Fibroblast of skin of left biceps (primary cell): ENCODE measurements around the gene RBM19.
"Not testable (repeated sequence)": the region's sequence is repeated elsewhere in the genome, so short reads cannot be mapped to it uniquely, and the experiment has no call there.

Experiments
- DNase-seq, 2 experiments: peaks; one replicate each; pipeline ENCODE4 v3.0.0-alpha.2; 2013; ENCODE audit warnings: low read depth in 2 of 2

RBM19 gene, protein sequence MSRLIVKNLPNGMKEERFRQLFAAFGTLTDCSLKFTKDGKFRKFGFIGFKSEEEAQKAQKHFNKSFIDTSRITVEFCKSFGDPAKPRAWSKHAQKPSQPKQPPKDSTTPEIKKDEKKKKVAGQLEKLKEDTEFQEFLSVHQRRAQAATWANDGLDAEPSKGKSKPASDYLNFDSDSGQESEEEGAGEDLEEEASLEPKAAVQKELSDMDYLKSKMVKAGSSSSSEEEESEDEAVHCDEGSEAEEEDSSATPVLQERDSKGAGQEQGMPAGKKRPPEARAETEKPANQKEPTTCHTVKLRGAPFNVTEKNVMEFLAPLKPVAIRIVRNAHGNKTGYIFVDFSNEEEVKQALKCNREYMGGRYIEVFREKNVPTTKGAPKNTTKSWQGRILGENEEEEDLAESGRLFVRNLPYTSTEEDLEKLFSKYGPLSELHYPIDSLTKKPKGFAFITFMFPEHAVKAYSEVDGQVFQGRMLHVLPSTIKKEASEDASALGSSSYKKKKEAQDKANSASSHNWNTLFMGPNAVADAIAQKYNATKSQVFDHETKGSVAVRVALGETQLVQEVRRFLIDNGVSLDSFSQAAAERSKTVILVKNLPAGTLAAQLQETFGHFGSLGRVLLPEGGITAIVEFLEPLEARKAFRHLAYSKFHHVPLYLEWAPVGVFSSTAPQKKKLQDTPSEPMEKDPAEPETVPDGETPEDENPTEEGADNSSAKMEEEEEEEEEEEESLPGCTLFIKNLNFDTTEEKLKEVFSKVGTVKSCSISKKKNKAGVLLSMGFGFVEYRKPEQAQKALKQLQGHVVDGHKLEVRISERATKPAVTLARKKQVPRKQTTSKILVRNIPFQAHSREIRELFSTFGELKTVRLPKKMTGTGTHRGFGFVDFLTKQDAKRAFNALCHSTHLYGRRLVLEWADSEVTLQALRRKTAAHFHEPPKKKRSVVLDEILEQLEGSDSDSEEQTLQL

DNA sequence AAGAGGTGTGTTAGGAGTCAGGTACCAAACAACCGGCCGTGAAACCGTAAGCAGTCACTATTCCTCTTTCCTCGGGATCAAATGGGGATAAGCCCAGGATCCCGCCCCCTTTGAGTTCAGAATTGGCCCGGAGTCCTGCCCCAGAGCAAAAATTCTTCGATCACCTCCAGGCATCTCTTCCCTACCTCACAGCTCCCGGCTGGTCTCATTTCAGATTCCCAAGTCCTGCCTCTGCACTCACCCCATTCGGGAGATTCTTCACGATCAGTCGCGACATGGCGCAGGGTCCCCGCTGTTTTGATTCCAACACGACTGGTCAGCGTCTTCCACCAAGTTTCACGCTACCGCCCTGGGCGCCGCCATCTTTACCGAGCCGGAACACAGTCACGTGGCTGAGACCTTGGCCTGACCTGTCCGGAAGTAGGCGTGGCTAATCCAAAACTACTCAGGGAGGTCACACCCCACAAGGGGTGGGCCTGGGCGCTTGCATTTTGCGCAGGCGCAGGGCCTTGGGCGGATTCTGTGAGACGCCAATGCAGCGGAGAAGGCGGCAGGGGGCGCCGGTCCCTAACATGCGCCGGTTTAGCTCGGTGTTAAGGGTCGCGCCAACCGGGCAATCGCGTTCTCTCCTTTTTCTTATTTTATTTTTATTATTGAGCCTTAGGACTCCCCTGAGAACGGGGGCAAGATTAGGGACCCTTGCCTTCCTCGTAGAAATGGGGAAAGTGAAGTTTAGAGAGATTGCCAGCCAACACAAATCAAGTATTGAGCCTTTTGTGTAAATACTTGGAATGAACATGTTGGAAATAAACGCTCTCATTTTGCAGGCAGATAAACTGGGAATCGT is at the start of gene RBM19:
Gene RBM19 (minus strand): TSS at position 375 of the 847 bp plus-strand sequence. CDS start 98 bp downstream, at position 277.
- peak; percentile 94 for DNase-seq

DNA sequence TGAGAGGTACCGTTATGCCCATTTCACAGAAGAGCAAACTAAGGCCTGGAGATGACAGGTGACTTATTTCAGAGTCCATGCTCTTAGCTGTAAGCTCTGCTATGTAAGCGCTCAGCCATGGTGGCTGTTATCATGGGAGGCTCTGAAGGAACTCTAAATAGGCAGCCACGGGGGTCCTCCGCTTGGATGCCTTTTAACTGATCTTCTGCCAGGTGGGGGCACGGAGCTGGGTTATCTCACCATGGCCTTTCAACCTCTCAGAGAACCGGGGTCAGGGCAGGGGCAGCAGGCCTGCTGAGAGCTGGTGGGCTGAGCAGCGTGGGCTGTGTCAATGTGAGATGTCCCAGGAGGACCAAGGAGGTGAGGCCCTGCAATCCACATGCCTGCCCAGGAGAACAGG is 49.7 kb upstream of the RBM19 start:
- no peak for DNase-seq

DNA sequence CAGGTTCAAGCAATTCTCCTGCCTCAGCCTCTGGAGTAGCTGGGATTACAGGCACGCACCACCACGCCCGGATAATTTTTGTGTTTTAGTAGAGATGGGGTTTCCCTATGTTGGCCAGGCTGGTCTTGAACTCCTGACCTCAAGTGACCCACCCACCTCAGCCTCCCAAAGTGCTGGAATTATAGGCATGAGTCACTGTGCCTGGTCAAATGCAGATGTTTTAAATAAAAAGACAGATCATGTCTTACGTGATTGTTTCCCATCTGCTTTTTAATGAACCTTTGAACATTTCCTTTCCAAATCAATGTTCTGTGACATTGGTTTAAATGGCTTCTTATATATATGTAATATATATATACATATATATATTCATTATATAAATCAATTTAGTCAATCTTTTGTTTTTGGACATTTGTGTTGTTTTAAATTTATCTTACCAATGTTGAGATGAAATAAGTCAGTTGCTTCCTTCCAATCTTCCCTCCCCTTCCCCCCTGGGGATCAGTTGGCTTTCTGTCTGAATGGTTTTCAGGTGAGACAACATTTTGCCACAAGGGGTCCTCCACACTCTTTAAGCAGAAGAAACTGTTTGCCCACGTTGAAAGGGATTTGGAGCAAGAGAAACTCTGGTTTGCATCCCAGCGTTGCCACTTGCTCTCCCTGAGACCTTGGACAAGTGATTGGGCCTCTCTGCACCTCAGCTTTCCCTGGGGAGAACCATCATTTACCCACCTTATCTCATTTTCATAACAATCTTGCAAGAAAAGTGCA is 47.6 kb upstream of the RBM19 start:
- peak; percentile 28 to 33 for DNase-seq

DNA sequence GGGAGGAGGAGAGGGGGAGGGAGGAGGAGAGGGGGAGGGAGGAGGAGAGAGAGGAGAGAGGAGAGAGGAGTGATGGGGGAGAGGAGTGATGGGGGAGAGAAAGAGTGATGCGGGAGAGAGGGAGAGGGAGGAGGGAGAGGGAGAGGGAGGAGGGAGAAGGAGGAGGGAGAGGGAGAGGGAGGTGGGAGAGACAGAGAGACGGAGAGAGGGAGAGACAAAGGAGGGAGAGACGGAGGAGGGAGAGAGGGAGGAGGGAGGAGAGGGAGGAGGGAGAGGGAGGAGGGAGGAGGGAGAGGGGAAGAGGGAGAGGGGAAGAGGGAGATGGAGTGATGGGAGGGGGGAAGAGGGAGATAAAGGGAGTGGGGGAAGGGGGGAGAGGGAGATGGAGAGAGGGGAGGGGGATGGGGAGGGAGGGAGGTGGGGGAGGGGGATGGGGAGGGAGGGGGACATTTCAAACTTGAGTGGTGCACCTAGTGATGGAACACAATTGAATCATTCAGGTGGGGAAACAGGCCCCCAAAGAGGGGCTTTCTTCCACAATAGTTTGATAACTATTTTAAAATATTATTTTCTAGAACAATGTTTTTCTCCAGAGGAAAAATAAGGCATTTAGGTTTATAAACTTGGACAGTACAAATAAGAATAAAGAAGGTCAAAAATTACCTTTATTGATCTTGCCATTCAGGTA is 46.8 kb upstream of the RBM19 start:
- DNase-seq = no peak

DNA sequence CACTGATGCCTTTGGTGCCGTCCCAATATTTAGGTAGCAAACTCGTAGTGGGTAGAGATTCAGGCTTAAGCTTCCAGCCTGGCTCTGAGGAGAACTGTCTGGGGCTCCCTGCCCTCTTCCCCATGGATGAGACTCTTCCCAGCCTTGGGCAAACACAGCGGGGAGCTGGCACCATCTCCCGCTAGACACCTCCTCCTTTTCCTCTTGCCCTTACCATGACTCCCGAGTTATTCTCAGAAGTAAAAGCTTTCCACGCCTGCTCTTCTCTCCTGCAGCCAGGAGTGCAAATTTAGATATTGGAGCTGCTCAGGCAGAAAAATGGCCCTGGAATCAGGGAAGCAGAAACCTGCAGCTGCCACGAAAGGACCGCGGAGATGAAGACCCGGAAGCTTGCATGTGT is 45.6 kb upstream of the RBM19 start:
- DNase-seq = no peak

DNA sequence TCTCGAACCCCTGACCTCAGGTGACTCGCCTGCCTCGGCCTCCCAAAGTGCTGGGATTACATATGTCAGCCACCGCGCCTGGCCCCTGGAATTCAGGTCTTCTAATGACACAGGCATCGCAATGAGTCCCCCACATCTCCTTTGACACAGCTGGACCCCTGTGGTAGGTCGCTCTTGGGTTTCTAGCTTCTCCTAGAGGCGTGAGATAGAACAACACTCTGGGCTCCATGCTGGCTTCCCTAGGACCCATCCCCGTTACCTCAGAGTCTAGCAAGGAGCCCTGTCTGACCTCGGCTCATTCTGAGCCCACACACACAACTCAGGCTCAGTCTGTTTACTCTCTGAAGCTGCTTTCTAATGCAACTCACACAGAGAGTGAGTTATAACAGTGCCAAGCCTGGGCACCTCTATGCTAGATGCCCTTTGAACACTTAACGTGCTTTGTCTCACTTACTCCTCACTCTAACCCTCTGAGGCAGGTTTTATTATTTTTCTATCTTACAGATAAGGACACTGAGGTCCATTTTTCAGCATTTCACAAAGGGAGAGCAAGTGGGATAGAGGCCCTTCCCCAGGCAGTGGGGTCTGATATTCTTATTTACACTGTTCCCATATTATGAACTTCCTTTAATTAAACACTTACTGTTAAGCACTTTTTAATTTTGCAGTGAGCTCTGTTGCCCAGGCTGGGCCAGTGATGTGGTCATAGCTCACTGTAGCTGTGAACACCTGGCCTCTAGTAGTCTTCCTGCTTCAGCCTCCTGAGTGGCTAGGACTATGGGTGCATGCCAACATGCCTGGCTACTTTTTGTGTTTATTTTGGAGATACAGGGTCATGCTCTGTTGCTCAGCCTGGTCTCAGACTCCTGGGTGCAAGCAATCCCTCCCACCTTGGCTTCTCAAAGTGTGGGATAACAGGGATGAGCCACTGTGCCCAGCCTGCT is 40.6 kb upstream of the RBM19 start:
- DNase-seq = no peak

DNA sequence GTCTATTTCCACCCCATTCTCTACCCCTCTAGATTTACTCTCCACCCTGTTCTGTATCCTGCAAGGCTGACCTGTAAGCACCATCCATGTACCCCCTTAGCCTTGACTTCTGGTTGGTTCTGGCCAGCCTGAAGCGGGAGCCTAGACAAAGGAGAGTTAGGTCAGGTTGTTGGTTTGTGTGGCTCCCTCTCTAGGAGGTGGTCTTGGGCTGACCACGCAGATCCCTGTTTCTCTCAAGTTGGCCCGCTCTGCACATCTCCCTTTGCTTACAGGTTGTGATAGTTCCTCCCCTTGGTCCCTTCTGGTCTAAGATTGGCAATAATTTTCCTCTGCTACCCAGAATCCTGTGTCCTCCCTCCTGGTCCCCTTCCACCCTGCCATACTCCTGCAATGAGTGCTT is 38.3 kb upstream of the RBM19 start:
- DNase-seq = no peak

DNA sequence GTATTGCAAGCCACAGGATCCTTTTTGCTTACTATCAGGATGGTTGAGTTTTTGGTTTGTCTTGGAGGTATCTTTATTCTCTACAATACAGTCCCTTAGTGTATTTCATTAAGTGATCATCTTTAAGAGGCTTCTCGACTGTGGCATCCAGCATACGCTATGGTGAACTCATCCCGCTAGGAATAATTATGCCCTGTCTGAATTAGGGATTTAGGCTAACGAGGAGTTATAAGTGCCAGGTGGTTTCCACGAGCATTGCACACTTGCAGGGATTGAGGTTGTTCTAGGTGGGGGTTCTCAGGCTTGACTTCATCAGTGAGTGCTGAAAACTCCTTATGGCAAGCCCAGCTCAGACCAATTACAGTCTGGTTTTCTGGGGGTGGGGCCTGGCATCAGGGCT is 37.2 kb upstream of the RBM19 start:
- no peak for DNase-seq

DNA sequence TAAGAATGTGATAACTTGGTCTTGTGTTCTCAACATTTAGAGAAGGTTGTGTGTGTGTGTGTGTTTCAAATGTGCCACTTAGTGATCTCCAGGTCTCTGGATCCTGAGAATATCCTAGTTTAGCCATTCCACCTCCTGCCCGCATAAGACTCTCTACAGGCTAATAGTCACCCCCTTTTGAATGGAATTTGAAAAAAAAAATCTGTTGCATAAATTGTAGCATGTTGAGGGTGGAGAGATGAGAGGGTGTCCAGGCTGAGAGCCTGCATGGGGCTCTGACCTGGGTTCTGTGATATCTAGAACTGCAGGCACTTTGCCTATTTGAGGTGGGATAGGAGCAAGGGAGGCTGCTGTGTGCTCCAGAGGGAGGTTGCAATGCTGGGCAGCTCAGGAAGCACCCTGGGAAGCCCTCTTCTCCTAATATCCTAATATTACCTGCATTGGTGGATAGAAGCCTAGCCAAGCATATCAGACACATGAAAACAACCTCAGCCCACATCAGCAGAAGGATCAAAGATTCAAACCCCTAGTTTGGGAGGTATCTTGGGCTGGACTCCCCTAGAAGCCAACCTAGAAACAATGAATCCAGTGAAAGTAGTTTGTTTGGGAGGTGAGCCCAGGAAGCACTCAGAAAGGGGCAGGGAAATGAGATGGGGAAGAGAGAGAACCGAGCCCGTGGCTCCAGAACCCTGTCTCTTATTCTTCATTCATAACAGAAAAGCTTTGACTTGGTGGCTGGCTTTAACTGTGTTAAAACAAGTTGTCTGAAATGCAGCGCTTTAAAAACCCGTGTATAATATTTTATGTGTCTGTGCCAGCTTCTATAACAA is 35.6 kb upstream of the RBM19 start:
- DNase-seq = no peak

DNA sequence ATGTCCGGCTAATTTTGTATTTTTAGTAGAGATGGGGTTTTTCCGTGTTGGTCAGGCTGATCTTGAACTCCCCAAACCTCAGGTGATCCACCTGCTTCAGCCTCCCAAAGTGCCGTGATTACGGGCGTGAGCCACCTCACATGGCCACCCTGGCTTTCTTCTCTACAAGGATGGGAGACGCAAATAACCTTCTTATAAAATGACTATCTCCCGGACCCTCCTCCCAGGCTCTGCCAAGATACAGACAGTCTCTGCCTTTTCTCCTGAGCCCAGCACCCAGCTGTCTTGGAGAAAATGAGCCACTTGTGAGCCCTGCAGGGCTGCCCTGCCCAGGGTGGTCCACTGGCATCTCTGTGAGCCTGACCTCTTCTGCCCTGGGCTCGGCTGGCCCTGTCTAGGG is 34.7 kb upstream of the RBM19 start:
- DNase-seq = no peak

DNA sequence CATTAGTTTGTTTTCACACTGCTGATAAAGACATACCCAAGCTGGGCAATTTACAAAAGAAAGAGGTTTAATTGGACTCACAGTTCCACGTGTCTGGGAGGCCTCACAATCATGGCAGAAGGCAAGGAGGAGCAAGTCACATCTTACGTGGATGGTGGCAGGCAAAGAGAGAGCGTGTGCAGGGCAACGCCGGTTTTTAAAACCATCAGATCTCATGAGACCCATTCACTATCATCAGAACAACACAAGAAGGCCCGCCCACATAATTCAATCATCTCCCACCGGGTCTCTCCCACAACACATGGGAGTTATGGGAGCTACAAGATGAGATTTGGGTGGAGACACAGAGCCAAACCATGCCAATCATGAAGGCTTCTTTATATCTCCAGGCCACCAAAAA is 34.1 kb upstream of the RBM19 start:
- not testable (repeated sequence) for DNase-seq

DNA sequence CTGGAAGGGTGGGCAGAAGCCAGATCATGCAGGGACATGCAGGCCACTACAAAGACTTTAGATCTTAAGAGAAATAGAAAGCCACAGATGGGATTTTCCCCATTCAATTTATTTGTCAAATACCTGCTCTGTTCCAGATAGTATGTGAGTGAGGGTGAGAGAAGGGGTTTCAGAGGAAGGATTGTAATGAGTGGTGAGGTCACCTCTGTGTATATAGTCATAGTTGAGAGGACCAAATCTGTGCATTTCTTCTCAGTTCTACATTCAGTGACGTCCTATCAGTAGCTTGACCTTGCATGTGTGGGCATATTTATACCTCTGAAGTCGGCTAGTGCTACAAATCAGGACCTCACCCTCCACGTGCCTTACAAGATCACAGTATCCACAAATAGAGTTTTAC is 31.2 kb upstream of the RBM19 start:
- DNase-seq = no peak

DNA sequence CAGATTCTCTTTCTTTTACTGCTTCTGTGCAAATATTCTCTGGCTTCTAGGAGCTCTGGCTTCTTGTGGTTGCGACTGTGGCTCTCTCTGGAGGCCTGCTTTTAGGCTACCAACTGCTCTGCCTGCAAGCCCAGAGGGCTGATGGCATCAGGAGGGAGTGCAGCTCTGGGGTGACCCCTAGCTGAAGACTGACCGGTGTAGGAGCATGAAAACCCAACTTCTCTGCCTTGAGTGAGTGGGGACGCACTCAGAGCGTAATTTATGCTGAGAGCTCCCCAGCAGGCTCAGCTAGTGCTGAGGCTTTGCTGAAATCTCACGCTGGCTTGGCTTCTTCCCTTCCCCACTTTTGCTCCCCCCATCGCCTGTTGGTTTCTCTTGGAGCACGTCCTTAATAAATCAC is 29.9 kb upstream of the RBM19 start:
- no peak for DNase-seq

DNA sequence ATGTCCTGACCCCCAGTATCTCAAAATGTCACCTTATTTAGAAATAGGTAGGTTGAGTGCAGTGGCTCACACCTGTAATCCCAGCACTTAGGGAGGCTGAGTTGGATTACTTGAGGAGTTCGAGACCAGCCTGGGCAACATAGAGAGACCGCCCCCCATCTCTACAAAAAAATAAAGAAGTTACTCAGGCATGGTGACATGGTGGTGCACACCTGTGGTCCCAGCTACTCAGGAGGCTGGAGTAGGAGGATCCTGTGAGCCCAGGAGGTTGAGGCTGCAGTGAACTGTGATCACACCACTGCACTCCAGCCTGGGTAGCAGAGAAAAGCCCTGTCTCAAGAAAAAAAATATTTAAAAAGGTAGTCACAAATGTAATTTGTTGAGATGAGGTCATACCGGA is 27.9 kb upstream of the RBM19 start:
- no peak for DNase-seq

DNA sequence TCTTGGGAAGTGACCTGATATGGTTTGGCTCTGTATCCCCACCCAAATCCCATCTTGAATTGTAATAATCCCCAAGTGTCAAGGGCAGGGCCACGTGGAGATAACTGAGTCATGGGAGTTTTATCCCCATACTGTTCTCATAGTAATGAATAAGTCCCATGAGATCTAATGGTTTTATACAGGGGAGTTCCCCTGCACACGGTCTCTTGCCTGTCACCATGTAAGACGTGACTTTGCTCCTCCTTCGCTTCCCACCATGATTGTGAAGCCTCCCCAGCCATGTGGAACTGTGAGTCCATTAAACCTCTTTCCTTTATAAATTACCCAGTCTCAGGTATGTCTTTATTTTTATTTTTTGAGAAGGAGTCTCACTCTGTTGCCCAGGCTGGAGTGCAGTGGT is 26.6 kb upstream of the RBM19 start:
- DNase-seq = not testable (repeated sequence)

DNA sequence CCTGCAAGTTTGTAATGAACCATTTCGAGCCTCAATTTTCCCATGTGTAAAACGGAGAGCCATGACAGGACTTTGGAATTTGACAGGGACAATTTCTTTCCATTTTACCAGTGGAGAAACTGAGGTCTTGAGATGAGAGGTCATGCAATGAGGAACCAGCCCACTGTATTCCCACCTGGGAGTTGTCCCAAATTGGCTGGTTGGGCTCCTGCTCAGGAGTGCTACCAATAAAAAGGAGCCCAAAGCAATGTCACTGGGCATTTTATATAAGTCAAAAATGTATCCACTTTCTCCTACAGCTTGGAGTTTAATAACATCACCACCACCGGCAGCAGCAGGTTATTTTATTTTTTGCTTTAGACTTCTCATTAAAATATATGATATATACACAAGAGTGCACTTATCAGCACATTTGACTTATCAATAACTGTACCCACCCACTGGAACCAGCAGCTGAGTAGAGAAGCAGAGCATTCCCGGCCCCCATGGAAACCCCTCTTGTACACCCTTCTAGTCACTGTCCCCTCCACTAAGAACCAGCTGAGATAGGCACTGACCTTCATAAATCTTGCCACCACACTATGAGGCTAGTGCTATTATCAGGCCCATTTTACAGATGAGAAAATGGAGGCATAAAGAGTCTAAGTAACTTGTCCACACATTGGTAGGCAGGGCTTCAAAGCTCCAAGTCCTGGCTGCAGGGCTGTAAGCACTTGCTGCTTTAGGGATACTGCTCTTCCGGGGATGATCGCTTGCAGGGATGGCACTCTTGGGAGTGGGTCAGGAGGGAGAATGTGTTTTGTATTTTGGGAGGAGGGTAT is 25.3 kb upstream of the RBM19 start:
- DNase-seq = no peak
